GM19043 (cell line): ENCODE data around the gene SLC25A3.
"Not testable (repeated sequence)": the region's sequence is repeated elsewhere in the genome, so short reads cannot be mapped to it uniquely, and the experiment has no call there.

Experiments
- ATAC-seq: cut with Tn5 transposase; IDR thresholded peaks from one replicate; pipeline ENCODE4 v1.9.1; 2021; ENCODE audit warnings: low read depth; ENCODE audit not compliant: unreplicated experiment

Gene SLC25A3

DNA sequence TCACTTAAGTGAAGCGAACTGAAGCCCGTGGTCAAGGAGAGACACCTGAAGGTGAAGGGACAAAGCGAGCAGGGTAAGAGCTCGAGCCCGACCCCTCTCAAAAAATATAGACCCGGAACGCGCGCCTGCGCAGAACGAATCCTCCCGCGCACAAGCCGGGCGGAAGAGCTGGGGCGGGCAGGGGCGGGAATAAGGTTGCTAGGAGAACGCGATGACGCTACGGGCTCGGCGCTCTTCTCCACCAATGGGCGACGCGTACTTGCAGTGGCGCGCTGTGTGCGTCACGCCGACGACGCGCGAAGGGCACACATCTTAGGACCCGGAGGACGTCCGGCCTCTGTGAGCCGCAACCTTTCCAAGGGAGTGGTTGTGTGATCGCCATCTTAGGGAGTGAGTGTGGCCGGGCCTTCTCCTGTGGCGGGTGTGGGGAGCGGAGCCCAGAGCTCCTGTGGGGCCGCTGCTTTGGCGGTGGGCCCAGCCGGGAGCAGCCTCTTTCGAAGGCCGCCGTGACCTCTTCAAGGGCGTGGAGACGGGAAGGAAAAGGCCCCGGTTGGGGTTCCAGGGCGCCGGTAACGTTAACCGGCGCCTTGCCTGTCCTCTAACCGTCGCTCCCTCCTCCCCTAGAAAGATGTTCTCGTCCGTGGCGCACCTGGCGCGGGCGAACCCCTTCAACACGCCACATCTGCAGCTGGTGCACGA, at the start of gene SLC25A3:
Gene SLC25A3, plus strand, starts transcription at position 336 of the 699 bp plus-strand sequence. Its CDS starts 293 bp downstream, at position 629.
- ATAC-seq = peak; percentile 100

DNA sequence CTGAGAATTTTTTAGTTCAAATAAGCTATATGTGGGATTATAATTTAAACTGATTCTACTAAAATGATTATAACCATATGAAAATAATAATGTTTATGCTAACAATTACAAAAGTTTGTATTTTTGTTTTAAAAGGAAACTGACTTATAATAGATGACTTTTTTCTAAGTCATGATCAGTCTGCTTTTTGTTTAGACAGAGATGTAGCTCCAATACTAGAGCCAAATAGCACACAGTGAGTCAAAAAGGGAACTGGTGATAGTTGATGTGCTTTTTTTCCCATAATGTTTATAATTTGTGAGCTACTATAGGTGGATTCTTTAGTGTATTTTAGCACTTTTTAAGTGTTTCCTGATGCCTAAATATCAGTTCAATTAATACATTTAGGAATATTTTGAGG, 49.8 kb upstream of the SLC25A3 start:
- no peak for ATAC-seq

DNA sequence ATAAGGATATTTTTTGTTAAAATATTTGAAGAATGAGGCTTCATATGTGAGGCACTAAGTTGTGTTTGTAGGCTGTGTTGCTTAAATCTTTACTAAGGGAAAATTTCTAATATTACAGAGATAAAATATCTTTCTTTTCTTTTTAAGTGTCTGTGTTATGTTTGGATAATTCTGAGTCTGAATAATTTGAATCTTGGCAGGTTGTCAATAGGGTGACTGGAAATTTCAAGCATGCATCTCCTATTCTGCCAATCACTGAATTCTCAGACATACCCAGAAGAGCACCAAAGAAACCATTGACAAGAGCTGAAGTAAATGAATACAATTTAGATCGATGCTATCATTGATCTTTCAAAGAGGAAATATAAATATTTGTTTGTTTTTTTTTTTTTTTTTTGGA, 48.7 kb upstream of the SLC25A3 start:
- ATAC-seq = no peak

DNA sequence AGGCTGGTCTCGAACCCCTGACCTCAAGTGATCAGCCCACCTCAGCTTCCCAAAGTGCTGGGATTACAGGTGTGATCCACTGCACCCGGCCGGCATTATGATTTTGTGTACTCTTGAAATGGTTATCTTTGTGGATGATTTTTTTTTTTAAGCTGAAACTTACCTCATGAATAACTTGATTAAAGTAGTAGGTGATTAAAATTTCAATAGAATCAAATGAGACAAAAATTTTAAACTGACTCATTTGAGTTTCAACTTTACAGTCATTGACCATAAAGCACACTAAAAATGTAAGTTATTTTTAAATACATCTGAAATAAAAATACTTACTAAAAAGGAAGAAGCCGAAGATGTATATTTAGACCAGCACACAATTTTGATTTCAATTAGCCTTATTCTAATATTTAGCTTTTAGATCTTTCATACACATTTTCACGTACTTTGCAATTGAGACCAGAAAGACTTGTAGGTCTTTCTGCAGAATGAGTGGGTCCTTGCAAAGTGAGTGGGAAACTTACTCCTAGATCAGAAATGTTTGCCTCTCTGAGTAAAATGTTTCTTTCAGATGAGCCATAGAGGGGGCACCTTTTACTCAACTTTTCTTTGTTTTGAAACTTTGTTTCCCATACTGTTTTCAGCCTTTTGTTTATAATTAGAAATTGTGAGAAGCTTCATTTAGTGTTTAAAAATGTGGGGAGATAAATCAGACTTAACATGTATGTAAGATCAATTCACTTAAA, 43.9 kb upstream of the SLC25A3 start:
- no peak for ATAC-seq

DNA sequence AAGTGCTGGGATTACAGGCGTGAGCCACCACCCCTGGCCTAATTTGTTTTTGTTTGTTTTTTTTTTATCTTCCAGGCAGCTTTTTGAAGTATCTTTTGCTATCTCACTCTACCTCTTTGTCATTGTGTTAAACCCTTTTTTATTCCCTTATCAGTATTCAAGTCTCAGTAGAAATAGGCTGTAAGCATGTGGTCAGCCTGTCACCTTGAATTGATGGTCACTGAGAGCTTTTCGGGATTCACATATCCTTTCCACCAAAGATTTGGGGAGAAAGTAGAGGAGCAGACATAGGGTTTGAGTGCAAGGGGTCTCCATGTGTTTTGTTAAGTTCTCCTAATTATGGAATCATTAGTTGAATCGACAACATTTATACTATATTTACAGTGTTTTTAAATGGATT, 41.7 kb upstream of the SLC25A3 start:
- ATAC-seq = no peak

DNA sequence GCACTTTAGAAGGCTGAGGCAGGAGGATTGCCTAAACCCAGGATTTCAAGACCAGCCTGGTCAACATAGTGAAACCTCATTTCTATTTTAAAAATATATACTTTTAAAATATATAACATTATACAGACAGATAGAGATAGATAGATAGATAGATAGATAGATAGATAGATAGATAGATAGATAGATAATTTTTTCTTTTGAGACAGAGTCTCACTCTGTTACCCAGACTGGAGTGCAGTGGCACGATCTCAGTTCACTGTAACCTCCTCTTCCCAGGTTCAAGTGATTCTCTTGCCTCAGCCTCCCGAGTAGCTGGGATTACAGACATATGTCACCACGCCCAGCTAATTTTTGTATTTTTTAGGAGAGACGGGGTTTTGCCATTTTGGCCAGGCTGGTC, 35.4 kb upstream of the SLC25A3 start:
- not testable (repeated sequence) for ATAC-seq

DNA sequence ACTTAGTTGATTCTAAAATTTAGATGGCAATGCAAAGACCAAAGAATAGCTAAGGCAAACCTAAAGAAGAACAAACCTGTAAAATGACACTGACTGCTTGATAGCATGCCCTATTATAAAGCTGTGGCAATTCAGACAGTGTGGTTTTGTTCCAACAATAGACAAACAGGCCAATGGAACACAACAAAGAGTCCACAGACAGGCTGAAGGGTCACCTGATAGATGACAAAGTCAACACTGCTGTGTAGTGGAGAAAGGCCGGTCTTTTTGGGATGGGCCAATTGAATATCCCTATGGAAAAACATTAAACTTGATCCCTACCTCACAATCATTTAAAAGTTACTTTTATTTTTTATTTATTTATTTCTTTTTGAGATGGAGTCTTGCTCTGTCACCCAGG, 33.8 kb upstream of the SLC25A3 start:
- no peak for ATAC-seq

DNA sequence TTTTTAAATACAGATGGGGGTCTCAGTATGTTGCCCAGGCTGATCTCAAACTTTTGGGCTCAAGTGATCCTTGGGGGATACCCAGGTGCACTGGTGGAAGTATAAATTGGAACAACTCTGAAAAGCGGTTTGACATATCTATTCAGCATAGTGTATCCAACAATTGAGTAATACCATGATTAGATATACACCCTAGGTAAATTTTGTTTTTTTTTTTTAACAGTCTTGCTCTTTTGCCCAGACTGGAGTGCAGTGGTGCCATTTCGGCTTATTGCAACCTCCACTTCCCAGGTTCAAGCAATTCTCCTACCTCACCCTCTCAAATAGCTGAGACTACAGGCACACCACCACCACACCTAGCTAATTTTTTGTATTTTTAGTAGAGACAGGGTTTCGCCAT, 31.6 kb upstream of the SLC25A3 start:
- no peak for ATAC-seq

DNA sequence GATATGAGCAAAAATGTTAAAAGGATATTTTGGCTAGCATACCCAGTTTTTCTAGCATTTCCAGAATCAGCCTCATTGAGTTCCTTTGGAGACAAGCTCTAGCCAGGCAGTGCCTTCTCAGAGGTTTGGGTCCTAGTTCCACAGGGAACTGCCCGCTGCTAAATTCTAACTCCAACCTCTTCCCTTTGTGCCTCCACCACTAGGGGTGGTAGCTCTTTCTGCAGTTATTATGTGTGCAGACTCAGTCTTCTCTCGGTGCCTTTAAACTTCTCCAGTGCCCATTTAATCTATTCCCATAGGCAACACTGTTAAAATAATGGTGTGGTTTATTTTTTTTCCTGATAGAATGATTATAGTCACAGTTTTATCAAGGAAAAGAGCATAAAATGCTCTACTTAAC, 21.5 kb upstream of the SLC25A3 start:
- no peak for ATAC-seq

DNA sequence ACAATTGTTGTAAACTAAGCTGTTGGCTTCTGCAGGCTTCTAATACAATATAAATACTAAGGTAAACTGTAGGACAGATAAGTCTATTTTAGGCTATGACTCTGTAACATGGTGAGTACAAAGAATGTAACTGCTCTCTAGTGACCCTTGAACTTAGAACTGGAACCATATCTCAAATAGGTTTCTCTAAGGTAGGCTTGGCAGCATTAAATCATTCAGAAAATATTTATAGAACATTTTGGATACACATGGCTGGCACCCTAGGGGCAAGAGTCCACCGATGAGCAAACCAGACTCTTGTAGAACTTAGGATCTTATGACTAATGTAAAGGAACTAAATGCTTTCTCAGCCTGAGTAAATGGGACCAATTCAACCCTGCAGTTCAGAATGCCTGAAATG, 19.4 kb upstream of the SLC25A3 start:
- ATAC-seq = no peak

DNA sequence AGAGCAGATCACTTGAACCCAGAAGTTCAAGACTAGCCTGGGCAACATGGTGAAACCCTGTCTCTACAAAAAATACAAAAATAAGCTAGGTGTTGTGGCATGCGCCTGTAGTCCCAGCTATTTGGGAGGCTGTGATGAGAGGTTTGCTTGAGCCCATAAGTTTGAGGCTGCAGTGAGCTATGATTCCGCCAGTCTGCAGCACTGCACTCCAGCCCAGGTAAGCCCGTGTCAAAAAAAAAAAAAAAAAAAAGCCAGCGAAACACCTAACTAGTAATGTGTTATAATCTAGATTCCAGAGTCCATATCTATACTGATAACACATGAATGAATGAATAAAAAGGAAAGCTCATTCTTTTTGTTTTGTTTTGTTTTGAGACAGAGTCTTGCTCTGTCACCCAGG, 18.5 kb upstream of the SLC25A3 start:
- no peak for ATAC-seq

DNA sequence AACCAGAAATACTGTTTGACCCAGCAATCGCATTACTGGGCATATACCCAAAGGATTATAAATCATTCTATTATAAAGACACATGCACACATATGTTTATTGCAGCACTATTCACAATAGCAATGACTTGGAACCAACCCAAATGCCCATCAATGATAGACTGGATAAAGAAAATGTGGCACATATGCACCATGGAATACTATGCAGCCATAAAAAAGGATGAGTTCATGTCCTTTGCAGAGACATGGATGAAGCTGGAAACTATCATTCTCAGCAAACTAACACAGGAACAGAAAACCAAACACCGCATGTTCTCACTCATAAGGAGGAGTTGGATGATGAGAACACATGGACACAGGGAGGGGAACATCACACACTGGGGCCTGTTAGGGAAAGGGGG, 16.7 kb upstream of the SLC25A3 start:
- not testable (repeated sequence) for ATAC-seq

DNA sequence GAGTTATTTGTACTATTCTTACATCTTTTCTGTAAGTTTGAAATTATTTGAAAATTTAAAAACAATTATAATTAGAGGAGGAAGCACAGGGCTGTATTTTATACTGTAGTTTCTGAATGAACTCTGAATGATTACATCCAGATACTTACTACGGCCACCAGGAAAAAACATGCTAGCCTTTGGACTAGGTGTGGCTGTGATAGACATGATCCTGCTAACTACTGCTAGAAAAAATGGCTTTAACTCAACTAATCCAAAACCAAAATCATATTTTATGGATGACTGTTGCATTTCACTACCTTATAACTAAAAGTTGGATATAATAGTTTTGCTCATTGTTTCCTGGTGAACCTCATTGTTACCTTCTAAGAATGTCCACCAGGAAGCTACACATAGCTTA, 15.1 kb upstream of the SLC25A3 start:
- no peak for ATAC-seq

DNA sequence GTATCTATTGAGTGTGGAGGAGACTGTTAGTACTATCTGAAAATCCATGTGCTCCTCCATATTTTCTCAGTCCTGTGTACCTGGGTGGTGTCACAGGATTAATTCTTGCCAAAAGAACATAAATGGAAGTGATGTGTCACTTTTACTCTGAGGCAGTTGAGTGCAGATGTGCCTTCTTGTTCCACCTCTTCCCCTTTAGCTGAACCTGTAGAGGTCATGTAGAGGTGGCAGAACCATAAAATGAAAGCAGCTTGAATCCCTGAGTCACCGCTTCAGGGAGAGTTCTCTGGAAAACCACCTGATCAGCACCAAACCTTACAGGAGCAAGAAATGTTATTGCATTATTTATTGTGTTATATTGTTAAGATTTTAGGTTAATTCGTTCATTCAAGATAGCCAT, 14.7 kb upstream of the SLC25A3 start:
- ATAC-seq = no peak

DNA sequence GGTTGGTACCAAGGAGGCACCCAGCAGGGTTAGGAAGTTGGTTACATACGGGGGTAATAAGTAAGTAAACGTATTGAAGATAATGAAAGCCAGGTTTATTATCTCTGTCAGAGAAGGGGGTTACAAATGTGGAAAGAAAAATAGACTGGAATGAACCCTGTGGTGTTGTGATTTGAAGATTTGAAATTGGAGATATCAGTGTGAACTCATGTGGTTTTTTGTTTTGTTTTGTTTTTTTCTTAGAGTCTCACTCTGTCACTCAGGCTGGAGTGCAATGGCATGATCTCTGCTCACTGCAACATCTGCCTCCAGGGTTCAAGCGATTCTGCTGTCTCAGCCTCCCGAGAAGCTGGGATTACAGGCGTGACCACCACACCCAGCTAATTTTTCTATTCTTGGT, 14.1 kb upstream of the SLC25A3 start:
- ATAC-seq = no peak

DNA sequence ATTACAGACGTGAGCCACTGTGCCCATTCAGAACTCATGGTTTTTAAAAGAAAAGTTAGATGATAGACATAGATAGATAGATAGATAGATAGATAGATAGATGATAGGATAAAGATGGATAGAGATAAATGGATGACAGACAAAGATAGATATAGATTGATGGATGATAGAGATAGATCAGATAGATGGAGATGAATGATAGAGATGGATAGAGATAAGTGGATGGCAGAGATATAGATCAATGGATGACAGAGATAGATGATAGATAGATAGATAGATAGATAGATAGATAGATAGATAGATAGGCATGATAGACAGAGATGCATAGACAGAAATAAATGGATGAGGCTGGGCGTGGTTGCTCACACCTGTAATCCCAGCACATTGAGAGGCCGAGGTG, 13.7 kb upstream of the SLC25A3 start:
- no peak for ATAC-seq

DNA sequence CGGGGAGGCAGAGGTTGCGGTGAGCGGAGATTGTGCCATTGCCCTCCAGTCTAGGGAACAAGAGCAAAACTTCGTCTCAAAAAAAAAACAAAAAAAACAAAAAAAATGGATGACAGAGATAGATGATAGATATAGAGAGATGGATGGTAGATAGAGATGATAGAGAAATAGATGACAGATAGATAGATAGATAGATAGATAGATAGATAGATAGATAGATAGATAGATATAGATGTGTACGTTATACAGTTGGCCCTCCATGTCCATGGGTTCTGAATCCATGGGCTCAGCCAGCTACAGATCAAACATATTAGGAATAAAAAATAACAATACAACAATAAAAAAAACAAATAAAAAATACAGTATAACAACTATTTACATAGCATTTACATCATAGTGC, 12.8 kb upstream of the SLC25A3 start:
- no peak for ATAC-seq

DNA sequence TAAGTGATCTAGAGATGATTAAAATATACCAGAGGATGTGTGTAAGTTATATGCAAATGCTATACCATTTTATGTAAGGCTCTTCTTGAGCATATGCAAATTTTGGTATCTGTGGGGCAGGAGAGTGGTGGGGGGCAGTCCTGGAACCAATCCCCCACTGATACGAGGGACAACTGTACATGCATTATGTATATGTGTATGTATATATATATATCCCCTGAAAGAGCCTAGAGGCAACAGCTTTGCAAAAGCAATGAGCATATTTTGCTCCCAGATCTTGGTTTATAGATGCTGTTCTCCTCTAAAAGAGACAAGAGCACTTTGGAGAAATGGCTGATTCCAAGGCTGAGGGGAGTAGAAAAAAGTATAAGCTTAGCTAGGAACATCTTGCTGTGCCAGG, 12.4 kb upstream of the SLC25A3 start:
- ATAC-seq = no peak

DNA sequence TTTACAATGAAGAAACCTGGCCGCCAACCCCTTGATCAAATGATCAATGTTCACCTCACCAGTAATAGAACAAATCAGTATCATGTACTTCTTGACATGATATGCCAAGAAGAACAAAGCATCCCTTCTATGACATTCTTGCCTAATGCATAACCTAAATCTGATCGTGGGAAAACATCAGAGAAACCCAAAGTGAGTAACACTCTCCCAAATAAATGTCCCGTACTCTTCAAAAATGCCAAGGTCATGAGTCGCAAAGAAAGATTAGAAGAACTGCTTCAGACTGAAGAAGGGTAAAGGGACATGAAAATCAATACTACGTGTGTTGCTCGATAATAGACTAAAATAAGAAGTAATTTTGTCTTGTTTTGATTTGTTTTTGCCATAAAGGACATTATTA, 11.4 kb upstream of the SLC25A3 start:
- no peak for ATAC-seq

DNA sequence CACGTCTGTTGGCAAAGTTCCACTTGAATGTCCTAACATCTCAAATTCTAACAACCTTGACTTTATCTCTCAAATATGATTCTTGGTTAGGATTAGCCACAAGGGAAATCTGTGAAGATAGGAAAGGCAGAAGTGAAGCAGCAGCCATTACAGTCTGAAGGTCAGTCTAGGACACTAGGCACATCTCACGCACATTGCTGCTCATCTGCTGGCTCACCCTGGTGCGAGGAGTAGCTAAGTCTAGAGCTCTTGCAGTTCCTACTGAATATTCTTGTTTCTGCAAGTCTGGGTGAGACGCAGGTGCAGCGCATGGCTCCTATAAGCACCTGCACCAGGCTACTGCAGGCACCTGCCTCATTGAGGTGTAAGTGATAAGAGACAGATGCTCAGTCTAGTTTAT, 6.4 kb upstream of the SLC25A3 start:
- ATAC-seq = no peak

DNA sequence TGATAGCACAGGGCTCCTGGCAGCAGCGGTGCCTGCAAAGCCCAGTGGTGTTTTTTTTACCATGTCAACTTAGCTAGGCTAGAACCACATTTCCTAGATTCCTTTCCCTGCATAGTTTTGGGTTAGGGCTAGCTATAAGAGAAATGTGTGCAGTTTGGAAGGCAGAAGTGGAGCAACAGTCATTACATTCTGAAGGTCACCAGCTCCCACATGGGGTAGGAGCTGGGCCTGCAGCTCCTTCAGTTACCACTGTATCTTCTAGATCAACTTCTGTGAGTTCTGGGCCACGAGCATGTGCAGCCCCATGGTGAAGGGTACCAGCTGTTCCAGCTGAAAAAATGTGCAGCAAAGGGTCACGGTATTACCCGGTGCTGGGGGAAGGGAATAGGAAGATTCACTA, 2.3 kb upstream of the SLC25A3 start:
- ATAC-seq = no peak

DNA sequence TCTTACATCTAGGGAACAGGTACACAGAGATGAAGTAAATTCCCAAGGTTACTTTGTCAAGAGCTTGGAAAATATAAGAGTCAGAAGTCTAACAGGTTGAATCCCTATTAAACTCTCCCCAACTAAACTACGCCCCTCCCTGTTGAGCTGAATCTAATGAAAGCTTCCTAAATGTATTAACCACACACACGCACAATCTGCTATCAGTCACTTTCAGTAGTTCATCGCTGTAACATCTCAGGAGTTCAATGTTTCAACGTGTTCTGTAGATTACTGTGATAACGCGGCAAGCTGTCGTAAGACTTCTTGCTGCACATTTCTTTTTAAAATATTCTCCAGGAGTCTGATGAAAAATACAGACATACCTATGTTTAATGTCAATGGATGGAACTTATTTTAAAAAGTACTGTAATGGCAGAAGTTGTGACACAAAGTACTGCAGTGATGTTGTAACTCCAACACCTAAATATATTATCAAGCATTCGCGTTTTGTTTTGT, 612 bp upstream of the SLC25A3 start:
- ATAC-seq = no peak
